Body of pancreas (tissue), 4 donors: ENCODE results near the gene PTPRD.

ENCODE experiments used
- CTCF ChIP-seq, 7 experiments: fragments of 450-650 bp in 4 of 7; fragments of 200-600 bp in 3 of 7; sonication (generic) in 3 of 7; IDR thresholded peaks; one replicate each; pipeline ENCODE4 v1.5.1; 2016 to 2019; ENCODE audit warnings: antibody characterized with exemption in 7 of 7
- POLR2A ChIP-seq, 3 donors: fragments of 450-650 bp; IDR thresholded peaks; one replicate each; pipeline ENCODE4 v1.6.1; 2016; ENCODE audit warnings: antibody characterized with exemption in 3 of 3, mild to moderate bottlenecking in 2 of 3

GRCh38 chr9:8633784-8634183 lies 1979.0 kb downstream of the PTPRD start:
- TF ChIP-seq CTCF (IDR thresholded peaks at IDR 0.05) (no peak), POLR2A (IDR thresholded peaks at IDR 0.05) (no peak)
